Breast epithelium (tissue), 3 donors: ENCODE data around the gene FAM200A.

Experiments used
- CTCF ChIP-seq, 3 donors: fragments of 450-650 bp; IDR thresholded peaks; one replicate each; pipeline ENCODE4 v1.5.1; 2016 to 2017; ENCODE audit warnings: antibody characterized with exemption in 3 of 3, mild to moderate bottlenecking in 3 of 3, moderate library complexity in 3 of 3
- POLR2AphosphoS5 ChIP-seq, 3 donors: sonication (generic); formaldehyde crosslinking; IDR thresholded peaks; one replicate each; pipeline ENCODE4 v1.6.1; 2017; ENCODE audit warnings: antibody characterized with exemption in 3 of 3

- TF ChIP-seq POLR2AphosphoS5 (IDR thresholded peaks at IDR 0.05) (no peak), CTCF (IDR thresholded peaks at IDR 0.05) (no peak)
Observed at GRCh38 chr7:99563650-99564049, 11.7 kb upstream of the FAM200A start.
